Measurements from ENCODE around the gene AMER3.

The AMER3 gene

DNA sequence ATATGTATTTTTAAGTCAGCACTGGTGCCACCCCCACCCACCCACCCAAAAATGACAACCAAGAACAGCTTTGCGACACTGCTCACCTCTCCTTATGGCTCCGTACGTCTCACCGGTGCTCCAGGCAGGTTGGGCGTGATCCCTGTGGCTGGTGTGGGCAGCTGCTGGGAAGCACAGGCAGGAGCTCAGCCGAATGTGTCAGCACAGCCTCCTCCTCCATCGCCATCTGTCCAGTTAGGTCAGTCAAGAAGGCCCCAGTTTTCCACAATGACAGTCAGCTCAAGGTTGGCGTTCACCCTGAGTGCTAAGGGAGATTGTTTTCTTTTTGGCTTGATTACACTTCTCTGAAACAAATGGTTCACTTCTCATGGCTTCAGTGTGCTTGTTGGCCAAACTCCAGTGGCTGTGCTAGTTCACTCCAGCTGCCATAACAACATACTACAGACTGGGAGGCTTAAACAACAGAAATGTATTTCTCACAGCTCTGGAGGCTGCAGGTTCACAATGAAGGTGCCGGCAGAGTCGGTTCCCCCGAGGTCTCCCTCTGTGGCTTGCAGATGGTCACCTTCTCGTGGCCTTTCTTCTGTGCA, 30.2 kb downstream of the AMER3 start:
- no peak for DNase-seq

DNA sequence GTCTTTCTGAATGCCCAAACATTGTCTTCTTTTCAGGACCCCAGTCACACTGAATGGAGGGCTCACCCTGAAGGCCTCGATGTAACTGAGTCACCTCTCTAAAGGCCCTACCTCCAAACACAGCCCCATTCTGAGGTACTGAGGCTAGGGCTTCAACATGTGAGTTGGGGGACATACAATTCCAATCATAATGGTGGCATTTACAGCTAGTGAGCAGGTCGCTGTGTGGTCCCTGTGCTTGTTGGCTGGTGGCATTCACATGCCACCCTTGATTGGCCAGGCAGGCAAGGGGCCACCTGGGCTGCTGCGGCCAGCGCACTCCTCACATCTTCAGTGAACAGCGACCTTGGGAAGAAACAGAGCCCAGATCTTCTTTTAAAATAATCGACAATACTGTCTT, 30.7 kb downstream of the AMER3 start:
- no peak for DNase-seq

DNA sequence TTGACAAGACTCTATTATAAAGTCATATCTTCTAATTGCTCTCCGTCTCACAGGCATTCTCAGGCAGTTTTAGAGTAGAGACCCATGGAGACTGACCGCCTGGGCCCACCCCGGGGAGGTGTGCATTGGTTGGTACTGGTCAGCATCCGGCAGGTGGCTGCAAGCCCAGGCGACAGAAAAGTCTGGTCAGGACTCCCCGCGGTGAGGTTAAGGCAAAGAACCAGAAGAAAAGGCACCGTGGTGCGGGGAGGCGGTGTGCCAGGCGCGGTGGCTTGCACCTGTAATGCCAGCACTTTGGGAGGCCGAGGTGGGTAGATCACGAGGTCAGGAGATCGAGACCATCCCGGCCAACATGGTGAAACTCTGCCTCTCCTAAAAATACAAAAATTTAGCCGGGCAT, 32.5 kb downstream of the AMER3 start:
- DNase-seq = peak; percentile 80

DNA sequence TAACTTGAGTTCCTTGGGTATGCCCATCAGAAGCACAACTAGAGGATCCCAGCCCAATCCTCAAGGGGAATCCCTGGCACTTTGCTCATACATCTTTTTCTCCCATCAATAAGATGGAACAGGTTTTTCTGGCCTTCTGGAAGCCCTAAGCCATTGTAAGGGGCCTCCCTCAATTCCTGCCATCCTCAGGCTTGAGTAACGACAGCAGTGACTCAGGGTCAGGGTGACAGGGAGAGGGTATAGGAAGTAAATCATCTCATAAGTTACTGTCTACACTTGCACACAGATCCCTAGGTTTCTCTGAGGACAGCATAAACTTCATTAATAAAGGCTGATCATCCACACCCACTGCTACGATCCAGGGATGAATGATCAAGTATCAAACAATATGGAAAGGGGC, 35.0 kb downstream of the AMER3 start:
- no peak for DNase-seq

DNA sequence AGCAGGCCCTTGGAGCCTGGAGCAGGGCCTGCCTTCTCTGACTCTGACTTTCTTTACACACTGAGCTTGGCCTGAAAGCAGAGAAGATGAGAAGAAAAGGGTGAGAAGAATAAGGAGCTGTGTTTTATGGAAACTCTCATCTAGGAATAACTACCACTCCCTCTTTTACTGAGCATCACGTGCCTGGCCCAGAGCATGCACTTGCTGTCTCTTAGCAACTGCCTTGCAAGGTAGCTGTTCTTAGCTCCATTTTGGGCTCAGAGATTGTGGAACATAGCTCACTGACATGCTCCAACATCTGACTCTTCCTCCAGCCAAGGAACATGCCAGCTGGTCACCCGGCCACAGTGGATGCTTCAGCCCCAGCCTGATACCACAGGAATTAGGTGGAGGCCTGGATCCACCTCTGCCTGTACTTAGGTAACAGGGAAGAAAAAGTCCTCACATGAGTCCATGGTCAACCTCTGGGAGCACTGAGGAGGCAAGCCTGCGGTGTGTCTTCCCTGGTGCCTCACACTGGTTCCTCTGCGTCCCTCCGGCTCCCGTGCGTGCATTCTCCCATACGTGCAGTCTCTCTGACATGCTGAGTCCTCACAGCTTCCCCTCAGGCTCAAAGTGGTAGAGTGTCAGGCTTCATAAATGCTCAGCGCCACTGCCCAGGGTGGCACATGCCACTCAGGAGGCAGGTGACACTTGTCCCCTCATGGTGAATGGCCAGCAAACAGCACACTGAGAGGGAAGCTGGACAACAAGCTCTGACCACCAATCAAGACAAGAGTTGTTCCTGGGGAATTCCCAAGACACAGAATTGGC, 35.7 kb downstream of the AMER3 start:
- no peak for DNase-seq

DNA sequence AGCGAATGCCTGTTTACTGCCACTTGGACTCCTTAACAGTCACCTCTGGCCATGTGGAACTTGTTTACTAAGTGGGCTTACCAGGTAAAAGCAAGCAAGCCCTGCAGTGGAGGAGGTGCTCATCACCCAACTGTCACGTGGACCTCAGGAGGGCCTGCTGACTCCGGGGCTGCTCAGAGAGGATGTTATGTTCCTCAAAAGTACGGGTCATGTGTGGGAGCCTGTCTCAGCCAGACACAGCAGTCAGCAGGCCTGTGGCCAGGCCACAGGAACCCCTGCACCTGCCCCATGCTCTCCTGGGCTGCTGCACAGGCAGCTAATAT, 36.2 kb downstream of the AMER3 start:
- DNase-seq = no peak

DNA sequence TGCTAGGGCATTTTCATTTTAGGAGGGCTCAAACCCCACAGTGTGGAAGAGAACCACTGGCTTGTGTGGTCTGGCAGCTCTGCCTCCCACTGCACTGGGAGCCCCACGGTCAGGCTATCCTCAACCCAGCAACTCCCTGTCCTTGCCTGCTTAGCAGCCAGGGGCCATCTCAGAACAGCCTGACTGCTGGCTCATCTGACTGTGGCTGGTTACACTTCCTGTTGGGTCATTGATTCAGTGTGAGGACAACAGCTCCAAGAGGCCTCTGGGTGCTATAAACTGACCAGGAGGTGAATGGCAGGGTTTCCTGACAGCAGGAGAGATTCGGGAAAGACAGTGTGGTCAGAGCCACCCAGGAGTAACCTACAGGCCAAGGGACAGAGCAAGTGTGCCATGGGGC, 40.1 kb downstream of the AMER3 start:
- DNase-seq = no peak

DNA sequence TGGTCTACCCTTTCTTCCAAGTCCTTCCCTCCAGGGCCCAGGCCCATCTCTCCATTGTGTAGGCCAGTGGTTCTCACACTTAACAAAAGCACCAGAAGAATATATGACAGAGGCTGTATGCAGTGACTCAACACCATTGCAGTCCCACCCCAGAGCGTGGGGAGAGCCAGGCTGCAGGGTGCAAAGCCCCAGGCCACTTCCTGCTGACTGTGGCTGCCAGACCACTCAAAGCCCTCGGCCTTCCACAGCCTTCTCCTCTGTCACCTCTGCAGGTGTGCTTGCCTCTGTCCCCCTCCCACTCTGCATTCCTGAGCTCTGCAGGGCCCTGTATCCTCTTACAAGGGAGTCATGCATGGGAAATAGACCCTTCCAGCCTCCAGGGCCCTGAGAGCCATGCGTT, 41.0 kb downstream of the AMER3 start:
- no peak for DNase-seq

DNA sequence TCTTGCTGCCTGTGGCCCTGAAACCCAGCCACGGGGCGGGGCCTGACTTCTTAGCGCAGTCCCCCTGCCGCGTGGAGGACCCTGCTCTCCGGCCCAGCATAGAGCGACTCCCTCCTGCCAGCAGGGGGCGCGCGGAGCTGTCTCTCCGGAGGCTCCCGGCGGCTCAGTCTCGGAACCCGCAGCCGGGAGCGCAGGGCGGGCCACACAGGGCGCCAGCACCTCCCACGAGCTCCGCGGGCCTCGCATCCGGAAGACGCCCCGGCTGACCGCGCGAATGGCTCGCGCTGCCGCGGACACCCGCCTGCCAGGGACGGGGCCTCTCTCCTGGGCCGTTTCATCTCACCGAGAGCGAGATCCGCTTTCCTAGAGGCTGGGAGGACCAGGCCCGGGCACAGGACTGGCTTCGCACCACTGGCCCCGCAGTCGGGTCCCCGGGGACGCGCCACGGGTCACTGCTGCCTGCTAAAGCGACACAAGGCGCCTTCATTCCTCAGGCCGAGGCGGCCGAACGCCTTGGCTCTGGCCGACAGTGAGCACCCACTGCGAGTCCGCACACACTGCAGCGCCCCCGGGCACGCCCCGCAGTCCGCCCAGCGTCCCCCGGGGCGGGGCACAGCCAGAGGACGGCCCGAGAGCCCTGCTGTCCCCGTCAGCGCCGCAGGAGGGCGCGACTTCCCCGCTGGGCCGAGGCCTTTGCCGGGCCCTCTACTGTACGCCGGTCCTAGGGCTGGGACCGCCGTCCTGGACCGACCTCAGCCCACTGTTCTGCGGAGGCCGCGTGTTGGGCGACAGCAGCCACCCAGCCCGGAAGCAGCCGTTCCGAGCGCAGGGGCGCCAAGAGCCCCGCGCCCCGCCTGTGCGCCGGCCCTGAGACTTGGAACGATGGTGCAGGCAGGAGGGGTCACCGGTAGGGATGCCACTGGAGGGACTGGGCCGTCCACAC, 42.4 kb downstream of the AMER3 start:
- DNase-seq = peak; percentile 93

DNA sequence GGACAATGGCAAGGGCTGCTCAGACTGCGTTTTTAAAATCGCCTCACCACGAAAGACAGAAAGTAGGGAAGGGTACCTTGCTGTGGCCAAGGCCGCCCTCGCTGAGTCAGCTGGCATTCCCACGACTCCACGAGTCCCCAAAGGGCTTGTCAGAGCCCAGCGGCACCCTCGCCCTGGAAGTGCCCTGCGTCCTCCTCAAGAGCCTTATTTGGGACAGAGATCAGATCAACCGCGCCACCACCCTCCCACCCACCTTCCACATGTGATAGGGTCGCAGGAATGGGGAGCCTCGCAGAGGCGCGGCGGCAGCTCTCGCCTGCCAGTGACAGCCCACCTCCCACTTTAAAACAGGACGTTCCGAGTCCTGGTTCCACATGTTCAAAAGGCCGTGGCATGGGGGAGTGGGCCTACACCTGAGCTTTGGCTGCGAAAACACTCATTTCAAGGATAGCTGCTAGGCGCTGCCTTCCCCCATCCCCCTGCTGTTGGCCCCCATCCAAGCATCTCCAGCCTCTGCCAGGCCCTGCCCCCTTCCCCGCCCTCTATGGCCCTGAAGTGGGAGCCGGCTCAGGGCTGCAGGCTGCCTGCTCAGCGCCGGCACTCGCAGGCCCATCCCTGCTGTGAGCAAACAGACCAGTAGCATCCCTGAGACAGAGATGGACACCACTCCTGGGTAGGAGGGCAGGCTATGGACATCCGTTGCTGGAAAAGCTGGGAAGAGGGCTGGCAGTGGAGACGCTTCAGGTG, 43.3 kb downstream of the AMER3 start:
- DNase-seq = peak; percentile 94

DNA sequence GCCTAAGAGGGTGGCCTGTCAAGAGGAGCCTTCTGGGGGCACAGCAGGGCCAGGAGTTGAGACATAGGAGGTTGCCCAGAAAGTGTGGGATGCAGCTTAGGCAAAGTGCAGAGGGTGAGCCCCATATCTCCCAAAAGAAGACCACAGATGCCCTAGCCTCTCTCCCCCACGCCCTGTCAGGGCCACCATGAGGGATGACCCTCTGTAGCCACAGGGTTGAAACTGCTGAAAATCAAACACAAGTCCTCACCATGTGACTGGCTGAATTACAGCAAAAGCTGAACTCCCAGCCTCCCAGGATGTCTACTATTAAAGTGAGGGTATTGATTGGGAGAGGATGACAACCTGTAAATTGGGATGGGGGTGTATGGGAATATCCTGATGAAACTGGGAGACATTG, 44.0 kb downstream of the AMER3 start:
- no peak for DNase-seq

DNA sequence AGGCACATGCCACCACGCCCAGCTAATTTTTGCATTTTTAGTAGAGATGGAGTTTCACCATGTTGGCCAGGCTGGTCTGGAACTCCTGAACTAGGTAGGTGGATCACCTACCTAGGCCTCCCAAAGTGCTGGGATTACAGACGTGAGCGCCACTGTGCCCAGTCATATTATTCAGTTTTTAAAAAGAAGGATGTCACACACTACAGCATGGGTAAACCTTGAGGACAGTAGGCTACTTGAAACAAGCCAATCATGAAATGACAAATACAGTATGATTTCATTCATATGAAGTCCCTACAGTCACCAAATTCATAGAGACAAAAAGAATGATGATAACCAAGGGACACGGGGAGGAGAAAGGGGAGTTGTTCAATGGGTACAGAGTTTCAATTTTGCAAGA, 50.3 kb downstream of the AMER3 start:
- DNase-seq = no peak

DNA sequence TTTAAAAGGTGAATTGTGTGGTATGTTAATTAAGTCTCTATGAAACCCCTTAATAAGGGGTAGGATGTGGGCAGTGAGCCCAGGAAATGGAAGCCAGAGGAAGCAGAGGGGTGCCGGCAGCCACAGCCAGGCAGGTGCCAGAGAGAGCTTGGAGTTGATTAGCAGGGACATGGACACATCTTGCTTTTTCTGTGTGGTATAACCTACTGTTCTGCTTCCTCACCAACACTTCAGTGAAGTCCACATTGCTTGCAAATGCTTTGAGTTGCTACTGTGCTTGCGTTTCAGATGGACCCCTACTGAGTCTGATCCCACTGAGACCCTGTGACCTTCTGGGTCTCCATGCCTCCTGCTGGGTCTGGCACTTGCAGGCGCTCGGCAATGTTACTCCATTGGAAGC, 51.0 kb downstream of the AMER3 start:
- DNase-seq = no peak

DNA sequence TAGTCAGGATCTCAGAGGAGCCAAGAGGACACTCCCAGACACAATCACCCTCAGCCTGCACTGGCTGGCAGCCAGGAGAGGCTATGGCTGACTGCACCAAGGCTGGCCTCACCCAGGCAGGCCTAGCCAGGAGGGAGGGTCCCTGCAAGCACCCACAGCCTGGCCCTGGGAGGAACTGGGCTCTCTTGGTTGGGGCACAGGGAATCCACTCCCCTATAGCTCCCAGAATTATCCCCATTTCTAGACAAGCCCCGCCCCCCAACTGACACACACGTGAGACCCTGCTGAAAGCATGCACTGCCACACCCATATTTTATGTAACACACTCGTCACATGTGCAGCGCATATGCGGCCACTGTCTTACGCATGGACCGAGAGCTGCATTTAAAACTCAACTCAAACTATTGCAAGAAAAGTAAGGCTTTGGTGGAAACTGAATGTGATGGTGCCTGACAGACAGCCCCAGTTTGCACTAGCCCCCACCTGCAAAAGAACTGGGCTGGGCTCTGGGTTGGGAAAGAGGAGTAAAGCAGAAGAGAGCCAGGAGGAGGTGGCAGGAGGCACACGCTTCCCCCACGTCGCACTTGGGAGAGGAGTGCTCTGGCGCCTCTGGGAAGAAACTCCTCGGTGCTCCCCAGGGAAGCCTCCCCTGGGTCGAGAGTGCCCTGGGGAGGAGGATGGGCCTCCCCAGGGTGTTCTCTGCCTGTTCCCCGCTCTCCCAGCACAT, 52.5 kb downstream of the AMER3 start:
- no peak for DNase-seq

DNA sequence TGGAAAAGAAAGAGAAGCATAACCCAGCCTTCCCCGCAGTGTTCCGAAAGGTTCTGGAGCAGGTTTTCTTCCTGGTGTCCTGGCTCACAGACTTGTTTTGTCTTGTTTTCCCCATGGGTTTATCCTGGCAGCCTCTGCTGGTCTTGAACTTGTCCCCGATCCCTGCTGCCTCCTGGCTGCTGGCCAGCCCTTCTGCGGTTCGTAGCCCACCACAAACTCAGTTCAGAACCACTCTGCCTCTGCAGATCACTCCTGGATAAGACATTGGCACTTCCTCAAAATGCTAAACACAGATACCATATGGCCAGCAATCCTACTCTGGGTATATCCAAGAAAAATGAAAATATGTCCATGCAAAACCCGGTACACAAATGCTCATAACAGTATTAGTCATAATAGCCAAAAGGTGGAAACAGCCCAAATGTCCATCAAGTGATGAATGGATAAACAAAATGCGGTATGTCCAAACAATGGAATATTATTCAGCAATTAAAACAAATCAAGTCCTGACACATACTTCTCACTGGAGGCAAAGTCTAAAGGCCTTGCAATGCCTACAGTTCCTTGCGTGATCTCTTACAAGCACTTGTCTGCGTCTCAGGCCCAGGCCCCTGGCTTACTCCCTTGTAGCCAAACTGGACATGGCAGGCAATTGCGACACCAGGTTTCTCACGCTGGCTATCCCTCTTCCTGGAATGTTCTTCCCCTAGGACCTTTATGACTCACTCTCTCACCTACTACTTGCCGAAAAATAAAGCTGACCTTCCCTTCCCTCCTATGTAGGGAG, 53.3 kb downstream of the AMER3 start:
- DNase-seq = no peak

DNA sequence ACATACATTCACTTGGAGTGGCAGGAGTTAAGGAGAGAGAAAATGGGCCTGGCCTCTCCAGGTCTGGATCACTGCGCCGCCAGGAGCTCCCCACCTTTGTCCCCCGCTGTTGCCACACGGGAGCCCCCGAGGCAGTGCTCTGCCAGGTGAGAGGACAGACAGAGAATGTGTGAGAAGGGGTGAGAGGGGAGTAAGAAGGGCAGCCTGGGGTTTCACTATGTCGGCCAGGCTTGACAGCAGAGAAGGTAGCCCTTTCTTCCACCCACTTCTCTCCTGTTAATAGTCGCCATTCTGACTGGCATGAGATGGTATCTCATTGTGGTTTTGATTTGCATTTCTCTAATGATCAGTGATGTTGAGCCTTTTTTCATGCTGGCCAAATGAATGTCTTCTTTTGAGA, 55.1 kb downstream of the AMER3 start:
- DNase-seq = no peak

DNA sequence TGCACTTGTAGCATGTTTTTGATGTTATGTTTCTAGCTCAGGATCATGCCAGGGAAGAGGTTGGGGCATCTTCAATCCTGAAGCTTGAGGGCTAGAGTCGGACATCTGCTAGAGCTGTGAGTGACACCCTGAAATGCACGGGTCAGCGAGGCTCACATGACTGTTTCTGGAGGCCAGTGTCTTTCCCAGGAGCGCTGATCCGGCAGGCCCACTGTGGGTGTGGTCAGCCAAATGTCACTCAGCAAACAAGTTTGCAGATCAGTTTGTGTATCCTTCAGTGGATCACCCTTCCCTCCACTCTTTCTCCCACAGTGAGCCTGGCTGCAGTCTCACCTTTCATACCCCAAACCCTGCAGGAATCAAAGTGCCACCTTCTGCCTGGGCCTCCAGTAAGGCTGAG, 58.4 kb downstream of the AMER3 start:
- no peak for DNase-seq

DNA sequence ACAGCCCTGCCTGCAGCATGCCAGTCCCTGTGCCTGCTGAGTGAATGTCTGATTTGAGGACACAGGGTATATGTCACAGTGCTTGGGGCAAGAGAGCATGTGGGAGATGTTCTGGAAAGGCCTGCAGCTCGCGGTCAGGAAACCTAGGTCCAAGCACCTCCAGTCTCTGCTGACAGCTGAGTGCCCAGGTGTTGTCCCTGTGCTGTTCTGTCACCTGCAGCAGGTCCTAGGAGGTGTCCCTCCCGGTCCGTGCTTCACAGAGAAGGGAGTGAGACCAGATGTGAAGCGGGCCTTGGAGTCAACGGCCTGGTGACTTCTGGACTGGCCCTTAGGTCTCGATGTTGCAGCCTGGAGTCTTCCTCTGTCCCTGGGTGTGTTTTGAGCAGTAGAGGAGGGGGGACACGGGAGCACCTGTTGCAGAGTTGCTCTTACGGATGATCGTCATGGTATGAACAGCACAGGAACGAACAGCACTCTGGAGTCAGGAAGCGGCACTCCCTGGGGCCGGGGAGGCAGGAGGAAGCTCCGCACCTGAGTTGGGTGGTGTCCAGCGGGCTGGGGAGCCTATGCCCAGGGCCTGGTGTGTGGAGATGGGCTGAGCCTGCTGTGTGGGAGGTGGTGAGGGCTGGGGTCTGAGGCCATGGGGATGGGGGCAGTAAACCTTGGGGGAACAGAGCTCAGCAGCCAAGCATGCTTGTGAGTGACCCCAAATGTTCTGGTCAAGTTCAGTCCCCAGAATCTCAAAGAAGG, 59.8 kb downstream of the AMER3 start:
- no peak for DNase-seq
